GM19468 (cell line): ENCODE measurements around the gene COA4.
A peak's percentile ranks its signal among the peaks of the same experiment; 100 is the strongest.
"Not testable (repeated sequence)": the region's sequence is repeated elsewhere in the genome, so short reads cannot be mapped to it uniquely, and the experiment has no call there.

Experiments
- ATAC-seq: cut with Tn5 transposase; IDR thresholded peaks from one replicate; pipeline ENCODE4 v1.9.1; 2021; ENCODE audit warnings: mild to moderate bottlenecking, moderate library complexity, moderate number of reproducible peaks; ENCODE audit not compliant: unreplicated experiment; ENCODE audit errors: extremely low read depth

The COA4 gene

GRCh38 chr11:73876424-73877310 is at the start of gene COA4, which contains the start of gene PAAF1:
COA4 (minus strand) TSS chr11:73876846; CDS start chr11:73873378, 3,468 bp downstream.
PAAF1 (plus strand) TSS chr11:73876999; CDS start chr11:73877022, 23 bp downstream.
- peak; percentile 96 for ATAC-seq

- ATAC-seq = no peak
Observed at GRCh38 chr11:73921180-73921579, 44.5 kb upstream of the COA4 start.

GRCh38 chr11:73916435-73916834 is 39.8 kb upstream of the COA4 start:
- ATAC-seq = no peak

- no peak for ATAC-seq
Observed at GRCh38 chr11:73914284-73914683, 37.6 kb upstream of the COA4 start.

- ATAC-seq = no peak
Observed at GRCh38 chr11:73913472-73913871, 36.8 kb upstream of the COA4 start.

GRCh38 chr11:73912026-73912425 is 35.4 kb upstream of the COA4 start:
- no peak for ATAC-seq

- no peak for ATAC-seq
Observed at GRCh38 chr11:73907191-73907590, 30.5 kb upstream of the COA4 start.

- ATAC-seq = no peak
Observed at GRCh38 chr11:73902303-73902702, 25.7 kb upstream of the COA4 start.

- no peak for ATAC-seq
Observed at GRCh38 chr11:73894725-73895335, 18.2 kb upstream of the COA4 start.

GRCh38 chr11:73893041-73893440 is 16.4 kb upstream of the COA4 start:
- ATAC-seq = no peak

- ATAC-seq = no peak
Observed at GRCh38 chr11:73889536-73889935, 12.9 kb upstream of the COA4 start.

- no peak for ATAC-seq
Observed at GRCh38 chr11:73889019-73889418, 12.4 kb upstream of the COA4 start.

GRCh38 chr11:73888244-73888643 is 11.6 kb upstream of the COA4 start:
- no peak for ATAC-seq

GRCh38 chr11:73883856-73884255 is 7.2 kb upstream of the COA4 start:
- no peak for ATAC-seq

GRCh38 chr11:73880449-73880848 is 3.8 kb upstream of the COA4 start:
- ATAC-seq = not testable (repeated sequence)

GRCh38 chr11:73878771-73879170 is 2.1 kb upstream of the COA4 start:
- ATAC-seq = no peak

- ATAC-seq = no peak
Observed at GRCh38 chr11:73875840-73876239, 806 bp downstream of the COA4 start.

GRCh38 chr11:73875380-73875779 is 1.3 kb downstream of the COA4 start:
- no peak for ATAC-seq

- no peak for ATAC-seq
Observed at GRCh38 chr11:73872749-73873357, 3.8 kb downstream of the COA4 start.

- no peak for ATAC-seq
Observed at GRCh38 chr11:73870261-73870660, 6.4 kb downstream of the COA4 start.

GRCh38 chr11:73869332-73869949 is 7.2 kb downstream of the COA4 start:
- no peak for ATAC-seq
